ENCODE measurements around the gene CYP4B1. TPM values are rescaled to one million over a fixed set of nuclear protein-coding genes. Genes with fewer than 3 reads are reported as not detected.
"Not testable (repeated sequence)": the region's sequence is repeated elsewhere in the genome, so short reads cannot be mapped to it uniquely, and the experiment has no call there.

CYP4B1 gene
- total RNA-seq, 1 experiment from 2014 or later, result 0.24 TPM

DNA sequence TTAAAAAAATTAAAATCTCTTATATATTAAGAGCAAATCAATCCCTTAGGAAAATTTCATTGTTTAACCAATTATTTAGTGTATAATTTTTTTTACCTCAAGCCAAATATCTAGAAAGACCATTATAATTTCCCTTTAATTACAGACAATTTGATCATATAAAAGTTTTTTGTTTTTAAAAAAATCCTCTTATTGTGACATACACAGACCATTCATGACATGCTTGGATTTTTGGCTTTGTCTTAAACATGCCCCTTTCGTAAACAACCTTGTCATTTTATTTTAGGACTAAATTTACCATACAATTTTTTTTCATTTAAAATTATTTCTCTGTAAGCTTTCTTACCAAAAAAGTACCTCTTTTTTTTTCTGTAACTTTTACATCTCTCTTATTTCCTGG is 14.2 kb upstream of the CYP4B1 start:
- POLR2A ChIA-PET, result no interaction called here
- DNase-seq (ENCODE audit: low spot score), result no peak
- Mint-ChIP-seq H3K9me3 (peaks cover 74% of the 10 kb centered on the region), H3K27me3 (ENCODE audit: low read depth) (peaks cover 31% of the 10 kb centered on the region), H3K27ac (no peak overlapping the region), H3K4me3 (no peak overlapping the region), H3K36me3 (peaks cover 68% of the 10 kb centered on the region), H3K4me1 (peaks cover 12% of the 10 kb centered on the region)
- no peak for ATAC-seq
- CTCF ChIA-PET, result no interaction called here
- TF ChIP-seq, protein P1, sequence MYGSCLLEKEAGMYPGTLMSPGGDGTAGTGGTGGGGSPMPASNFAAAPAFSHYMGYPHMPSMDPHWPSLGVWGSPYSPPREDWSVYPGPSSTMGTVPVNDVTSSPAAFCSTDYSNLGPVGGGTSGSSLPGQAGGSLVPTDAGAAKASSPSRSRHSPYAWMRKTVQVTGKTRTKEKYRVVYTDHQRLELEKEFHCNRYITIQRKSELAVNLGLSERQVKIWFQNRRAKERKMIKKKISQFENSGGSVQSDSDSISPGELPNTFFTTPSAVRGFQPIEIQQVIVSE (CRISPR knock-in tag; IDR thresholded peaks at IDR 0.05; ENCODE audit: borderline replicate concordance), result no peak
- TF ChIP-seq, protein P2, sequence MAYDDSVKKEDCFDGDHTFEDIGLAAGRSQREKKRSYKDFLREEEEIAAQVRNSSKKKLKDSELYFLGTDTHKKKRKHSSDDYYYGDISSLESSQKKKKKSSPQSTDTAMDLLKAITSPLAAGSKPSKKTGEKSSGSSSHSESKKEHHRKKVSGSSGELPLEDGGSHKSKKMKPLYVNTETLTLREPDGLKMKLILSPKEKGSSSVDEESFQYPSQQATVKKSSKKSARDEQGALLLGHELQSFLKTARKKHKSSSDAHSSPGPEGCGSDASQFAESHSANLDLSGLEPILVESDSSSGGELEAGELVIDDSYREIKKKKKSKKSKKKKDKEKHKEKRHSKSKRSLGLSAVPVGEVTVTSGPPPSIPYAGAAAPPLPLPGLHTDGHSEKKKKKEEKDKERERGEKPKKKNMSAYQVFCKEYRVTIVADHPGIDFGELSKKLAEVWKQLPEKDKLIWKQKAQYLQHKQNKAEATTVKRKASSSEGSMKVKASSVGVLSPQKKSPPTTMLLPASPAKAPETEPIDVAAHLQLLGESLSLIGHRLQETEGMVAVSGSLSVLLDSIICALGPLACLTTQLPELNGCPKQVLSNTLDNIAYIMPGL (CRISPR knock-in tag; IDR thresholded peaks at IDR 0.05), result no peak
- TF ChIP-seq FOXK1 (CRISPR knock-in tag; IDR thresholded peaks at IDR 0.05) (no peak), OVOL2 (CRISPR knock-in tag; IDR thresholded peaks at IDR 0.05; ENCODE audit: borderline replicate concordance) (no peak), ZNF416 (CRISPR knock-in tag; IDR thresholded peaks at IDR 0.05) (no peak), TEAD1 (CRISPR knock-in tag; IDR thresholded peaks at IDR 0.05) (no peak), SMAD4 (CRISPR knock-in tag; IDR thresholded peaks at IDR 0.05) (no peak), GABPB1 (CRISPR knock-in tag; IDR thresholded peaks at IDR 0.05) (no peak), NFYB (CRISPR knock-in tag; conservative IDR thresholded peaks at IDR 0.05; ENCODE audit: low read depth) (no peak), ZNF423 (CRISPR knock-in tag; IDR thresholded peaks at IDR 0.05) (no peak)
- TF ChIP-seq, protein P3, sequence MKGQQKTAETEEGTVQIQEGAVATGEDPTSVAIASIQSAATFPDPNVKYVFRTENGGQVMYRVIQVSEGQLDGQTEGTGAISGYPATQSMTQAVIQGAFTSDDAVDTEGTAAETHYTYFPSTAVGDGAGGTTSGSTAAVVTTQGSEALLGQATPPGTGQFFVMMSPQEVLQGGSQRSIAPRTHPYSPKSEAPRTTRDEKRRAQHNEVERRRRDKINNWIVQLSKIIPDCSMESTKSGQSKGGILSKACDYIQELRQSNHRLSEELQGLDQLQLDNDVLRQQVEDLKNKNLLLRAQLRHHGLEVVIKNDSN (CRISPR knock-in tag; IDR thresholded peaks at IDR 0.05), result no peak
- TF ChIP-seq, protein P4, sequence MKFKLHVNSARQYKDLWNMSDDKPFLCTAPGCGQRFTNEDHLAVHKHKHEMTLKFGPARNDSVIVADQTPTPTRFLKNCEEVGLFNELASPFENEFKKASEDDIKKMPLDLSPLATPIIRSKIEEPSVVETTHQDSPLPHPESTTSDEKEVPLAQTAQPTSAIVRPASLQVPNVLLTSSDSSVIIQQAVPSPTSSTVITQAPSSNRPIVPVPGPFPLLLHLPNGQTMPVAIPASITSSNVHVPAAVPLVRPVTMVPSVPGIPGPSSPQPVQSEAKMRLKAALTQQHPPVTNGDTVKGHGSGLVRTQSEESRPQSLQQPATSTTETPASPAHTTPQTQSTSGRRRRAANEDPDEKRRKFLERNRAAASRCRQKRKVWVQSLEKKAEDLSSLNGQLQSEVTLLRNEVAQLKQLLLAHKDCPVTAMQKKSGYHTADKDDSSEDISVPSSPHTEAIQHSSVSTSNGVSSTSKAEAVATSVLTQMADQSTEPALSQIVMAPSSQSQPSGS (CRISPR knock-in tag; IDR thresholded peaks at IDR 0.05; ENCODE audit: borderline replicate concordance, low read depth), result no peak
- TF ChIP-seq, protein P5, sequence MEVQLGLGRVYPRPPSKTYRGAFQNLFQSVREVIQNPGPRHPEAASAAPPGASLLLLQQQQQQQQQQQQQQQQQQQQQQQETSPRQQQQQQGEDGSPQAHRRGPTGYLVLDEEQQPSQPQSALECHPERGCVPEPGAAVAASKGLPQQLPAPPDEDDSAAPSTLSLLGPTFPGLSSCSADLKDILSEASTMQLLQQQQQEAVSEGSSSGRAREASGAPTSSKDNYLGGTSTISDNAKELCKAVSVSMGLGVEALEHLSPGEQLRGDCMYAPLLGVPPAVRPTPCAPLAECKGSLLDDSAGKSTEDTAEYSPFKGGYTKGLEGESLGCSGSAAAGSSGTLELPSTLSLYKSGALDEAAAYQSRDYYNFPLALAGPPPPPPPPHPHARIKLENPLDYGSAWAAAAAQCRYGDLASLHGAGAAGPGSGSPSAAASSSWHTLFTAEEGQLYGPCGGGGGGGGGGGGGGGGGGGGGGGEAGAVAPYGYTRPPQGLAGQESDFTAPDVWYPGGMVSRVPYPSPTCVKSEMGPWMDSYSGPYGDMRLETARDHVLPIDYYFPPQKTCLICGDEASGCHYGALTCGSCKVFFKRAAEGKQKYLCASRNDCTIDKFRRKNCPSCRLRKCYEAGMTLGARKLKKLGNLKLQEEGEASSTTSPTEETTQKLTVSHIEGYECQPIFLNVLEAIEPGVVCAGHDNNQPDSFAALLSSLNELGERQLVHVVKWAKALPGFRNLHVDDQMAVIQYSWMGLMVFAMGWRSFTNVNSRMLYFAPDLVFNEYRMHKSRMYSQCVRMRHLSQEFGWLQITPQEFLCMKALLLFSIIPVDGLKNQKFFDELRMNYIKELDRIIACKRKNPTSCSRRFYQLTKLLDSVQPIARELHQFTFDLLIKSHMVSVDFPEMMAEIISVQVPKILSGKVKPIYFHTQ (CRISPR knock-in tag; IDR thresholded peaks at IDR 0.05), result no peak
- TF ChIP-seq, protein P6, sequence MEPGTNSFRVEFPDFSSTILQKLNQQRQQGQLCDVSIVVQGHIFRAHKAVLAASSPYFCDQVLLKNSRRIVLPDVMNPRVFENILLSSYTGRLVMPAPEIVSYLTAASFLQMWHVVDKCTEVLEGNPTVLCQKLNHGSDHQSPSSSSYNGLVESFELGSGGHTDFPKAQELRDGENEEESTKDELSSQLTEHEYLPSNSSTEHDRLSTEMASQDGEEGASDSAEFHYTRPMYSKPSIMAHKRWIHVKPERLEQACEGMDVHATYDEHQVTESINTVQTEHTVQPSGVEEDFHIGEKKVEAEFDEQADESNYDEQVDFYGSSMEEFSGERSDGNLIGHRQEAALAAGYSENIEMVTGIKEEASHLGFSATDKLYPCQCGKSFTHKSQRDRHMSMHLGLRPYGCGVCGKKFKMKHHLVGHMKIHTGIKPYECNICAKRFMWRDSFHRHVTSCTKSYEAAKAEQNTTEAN (CRISPR knock-in tag; IDR thresholded peaks at IDR 0.05), result no peak
- TF ChIP-seq, protein P7, sequence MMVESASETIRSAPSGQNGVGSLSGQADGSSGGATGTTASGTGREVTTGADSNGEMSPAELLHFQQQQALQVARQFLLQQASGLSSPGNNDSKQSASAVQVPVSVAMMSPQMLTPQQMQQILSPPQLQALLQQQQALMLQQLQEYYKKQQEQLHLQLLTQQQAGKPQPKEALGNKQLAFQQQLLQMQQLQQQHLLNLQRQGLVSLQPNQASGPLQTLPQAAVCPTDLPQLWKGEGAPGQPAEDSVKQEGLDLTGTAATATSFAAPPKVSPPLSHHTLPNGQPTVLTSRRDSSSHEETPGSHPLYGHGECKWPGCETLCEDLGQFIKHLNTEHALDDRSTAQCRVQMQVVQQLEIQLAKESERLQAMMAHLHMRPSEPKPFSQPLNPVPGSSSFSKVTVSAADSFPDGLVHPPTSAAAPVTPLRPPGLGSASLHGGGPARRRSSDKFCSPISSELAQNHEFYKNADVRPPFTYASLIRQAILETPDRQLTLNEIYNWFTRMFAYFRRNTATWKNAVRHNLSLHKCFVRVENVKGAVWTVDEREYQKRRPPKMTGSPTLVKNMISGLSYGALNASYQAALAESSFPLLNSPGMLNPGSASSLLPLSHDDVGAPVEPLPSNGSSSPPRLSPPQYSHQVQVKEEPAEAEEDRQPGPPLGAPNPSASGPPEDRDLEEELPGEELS (CRISPR knock-in tag; IDR thresholded peaks at IDR 0.05), result no peak
- TF ChIP-seq, protein P8, sequence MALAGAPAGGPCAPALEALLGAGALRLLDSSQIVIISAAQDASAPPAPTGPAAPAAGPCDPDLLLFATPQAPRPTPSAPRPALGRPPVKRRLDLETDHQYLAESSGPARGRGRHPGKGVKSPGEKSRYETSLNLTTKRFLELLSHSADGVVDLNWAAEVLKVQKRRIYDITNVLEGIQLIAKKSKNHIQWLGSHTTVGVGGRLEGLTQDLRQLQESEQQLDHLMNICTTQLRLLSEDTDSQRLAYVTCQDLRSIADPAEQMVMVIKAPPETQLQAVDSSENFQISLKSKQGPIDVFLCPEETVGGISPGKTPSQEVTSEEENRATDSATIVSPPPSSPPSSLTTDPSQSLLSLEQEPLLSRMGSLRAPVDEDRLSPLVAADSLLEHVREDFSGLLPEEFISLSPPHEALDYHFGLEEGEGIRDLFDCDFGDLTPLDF (CRISPR knock-in tag; IDR thresholded peaks at IDR 0.05), result no peak
- TF ChIP-seq, protein P9, sequence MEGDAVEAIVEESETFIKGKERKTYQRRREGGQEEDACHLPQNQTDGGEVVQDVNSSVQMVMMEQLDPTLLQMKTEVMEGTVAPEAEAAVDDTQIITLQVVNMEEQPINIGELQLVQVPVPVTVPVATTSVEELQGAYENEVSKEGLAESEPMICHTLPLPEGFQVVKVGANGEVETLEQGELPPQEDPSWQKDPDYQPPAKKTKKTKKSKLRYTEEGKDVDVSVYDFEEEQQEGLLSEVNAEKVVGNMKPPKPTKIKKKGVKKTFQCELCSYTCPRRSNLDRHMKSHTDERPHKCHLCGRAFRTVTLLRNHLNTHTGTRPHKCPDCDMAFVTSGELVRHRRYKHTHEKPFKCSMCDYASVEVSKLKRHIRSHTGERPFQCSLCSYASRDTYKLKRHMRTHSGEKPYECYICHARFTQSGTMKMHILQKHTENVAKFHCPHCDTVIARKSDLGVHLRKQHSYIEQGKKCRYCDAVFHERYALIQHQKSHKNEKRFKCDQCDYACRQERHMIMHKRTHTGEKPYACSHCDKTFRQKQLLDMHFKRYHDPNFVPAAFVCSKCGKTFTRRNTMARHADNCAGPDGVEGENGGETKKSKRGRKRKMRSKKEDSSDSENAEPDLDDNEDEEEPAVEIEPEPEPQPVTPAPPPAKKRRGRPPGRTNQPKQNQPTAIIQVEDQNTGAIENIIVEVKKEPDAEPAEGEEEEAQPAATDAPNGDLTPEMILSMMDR (IDR thresholded peaks at IDR 0.05), result no peak
- TF ChIP-seq, protein P10, sequence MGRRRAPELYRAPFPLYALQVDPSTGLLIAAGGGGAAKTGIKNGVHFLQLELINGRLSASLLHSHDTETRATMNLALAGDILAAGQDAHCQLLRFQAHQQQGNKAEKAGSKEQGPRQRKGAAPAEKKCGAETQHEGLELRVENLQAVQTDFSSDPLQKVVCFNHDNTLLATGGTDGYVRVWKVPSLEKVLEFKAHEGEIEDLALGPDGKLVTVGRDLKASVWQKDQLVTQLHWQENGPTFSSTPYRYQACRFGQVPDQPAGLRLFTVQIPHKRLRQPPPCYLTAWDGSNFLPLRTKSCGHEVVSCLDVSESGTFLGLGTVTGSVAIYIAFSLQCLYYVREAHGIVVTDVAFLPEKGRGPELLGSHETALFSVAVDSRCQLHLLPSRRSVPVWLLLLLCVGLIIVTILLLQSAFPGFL (CRISPR knock-in tag; IDR thresholded peaks at IDR 0.05; ENCODE audit: borderline replicate concordance), result no peak

DNA sequence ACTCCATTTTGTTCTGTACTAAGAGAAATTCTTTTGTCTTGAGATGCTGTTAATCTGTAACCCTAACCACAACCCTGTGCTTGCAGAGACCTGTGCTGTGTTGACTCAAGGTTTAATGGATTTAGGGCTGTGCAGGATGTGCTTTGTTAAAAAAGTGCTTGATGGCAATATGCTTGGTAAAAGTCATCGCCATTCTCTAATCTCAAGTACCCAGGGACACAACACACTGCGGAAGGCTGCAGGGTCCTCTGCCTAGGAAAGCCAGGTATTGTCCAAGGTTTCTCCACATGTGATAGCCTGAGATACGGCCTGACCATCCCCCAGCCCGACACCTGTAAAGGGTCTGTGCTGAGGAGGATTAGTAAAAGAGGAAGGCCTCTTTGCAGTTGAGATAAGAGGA is 10.2 kb upstream of the CYP4B1 start:
- not testable (repeated sequence) for ATAC-seq
- peaks cover 53% of the 10 kb centered on the region for H3K9me3 Mint-ChIP-seq

More for the DNA sequence above, 10.2 kb upstream of the CYP4B1 start:
- DNase-seq (ENCODE audit: low spot score); CTCF ChIA-PET; H3K27ac Mint-ChIP-seq; POLR2A ChIA-PET; H3K4me3 Mint-ChIP-seq: not testable (repeated sequence)
- peaks cover 33% of the 10 kb centered on the region for H3K36me3 Mint-ChIP-seq
- H3K4me1 Mint-ChIP-seq, result peaks cover 13% of the 10 kb centered on the region
- H3K27me3 Mint-ChIP-seq (ENCODE audit: low read depth), result peaks cover 11% of the 10 kb centered on the region; the same call in 1 of the 2 replicates
